Measurements from ENCODE around the gene ANTKMT.
"Not testable (repeated sequence)": the region's sequence is repeated elsewhere in the genome, so short reads cannot be mapped to it uniquely, and the experiment has no call there.

ANTKMT gene

DNA sequence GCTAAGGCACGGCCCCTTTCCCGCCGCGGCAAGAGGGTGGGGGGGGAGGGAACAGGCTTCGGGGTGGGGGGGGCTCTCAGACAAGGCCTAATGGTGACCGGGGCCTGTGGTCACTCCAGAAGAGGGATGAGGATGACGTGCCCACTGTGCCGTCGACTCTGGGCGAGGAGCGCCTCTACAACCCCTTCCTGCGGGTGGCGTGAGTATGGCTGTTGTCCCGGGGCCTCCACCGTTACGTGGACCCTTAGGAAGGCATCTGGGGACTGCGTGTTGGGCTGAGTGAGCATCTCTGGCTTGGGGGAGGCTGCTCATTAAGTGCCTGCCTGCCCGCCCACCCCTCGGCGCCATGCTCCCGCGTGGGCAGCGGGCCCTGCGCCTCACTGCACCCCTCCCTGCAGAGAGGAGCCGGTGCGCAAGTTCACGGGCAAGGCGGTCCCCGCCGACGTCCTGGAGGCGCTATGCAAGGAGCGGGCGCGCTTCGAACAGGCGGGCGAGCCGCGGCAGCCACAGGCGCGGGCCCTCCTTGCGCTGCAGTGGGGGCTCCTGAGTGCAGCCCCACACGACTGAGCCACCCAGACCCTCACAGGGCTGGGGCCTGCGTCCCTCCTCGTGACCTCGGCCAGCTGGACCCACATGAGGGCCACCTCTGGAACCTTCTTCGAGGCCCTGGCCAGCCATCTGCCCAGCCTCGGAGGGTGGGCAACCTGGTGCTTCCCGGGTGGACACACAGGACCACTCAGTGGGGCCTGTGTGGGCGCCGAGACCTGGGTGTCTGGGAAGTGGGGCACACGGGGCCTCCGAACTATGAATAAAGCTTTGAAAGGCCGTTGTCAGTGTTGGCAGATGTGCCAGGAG, 8.2 kb downstream of the ANTKMT start:
- no peak for FAIRE-seq

DNA sequence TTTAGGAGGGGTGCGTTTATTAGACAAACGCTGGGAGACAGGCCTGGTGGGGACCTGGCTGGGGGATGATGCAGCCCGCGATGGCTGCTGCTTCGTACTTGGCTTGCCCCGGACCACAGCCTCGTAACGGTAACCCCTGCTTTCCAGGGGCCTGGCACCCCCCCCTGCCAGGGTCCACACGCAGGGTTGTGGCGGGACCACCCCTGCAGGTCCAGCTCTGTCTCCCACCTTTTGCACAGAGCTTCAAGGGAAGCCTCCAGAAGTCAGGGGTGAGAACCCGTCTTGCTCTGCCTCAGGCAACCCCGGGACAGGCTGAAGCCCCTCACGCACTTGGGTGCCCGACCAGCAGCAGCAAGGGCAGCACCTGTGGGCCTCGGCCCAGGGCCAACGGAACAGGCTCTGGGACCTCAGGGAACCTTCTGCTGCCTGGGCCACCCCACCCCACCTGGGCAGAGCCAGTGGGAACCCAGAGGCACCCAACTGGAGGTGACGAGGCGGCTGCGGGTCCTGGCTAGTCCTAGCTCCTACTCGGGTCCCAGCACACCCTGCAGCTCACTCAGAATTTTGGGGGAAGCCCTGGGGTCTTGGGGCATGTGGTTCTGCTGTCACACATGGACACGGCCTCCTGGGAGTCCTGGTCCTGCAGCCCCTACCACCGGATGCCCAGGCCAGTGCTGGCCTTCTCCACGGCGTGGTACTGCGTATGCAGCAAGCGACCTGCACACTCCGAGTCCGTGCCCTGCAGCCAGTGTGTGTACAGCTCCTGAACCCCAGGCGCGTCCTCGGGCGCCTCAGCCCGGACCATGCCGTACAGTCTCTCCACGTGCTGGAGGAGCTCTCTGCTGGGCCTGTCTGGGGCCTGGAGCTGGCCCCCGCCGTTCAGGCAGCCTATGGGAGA, 9.1 kb downstream of the ANTKMT start:
- no peak for FAIRE-seq

DNA sequence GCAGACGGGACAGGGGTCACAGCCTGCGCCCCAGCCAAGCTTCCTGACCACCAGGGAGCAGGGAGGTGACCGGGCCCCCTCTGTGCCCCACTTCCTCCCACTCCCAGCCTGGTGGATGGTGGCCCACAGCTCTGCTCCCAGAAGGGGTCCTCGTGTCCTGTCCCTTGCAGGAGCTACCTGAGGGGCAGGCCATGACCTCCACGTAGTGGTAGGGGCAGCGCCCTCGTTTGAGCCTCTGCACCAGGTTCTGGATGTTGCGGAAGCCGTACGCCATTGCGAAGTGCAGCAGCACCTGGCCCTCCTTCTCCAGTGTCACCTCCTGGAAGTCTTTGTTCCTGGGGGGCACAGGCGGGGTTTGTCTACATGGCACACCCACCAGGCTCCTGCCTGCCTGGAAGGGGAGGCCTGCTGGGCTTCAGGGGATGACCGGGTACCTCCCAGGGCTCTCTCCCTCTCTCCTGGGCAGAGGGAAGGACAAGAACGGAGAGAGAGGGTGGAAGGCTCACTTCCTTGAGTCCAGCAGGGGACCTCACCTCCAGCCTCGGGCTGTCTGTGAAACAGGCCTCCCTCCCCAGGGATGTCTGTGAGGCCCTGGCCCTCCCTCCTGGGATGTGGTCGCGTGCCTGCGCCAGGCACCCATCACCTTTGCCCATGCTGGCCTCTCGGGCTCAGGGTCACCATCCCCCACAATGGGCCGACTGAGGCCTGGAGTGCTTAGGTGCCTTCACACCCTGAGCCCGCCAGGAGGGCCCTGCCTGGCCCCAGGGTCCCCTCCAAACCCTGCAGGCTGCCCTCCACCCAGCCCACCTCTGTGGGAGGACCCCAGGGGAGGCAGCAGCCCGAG, 9.9 kb downstream of the ANTKMT start:
- FAIRE-seq, result no peak

DNA sequence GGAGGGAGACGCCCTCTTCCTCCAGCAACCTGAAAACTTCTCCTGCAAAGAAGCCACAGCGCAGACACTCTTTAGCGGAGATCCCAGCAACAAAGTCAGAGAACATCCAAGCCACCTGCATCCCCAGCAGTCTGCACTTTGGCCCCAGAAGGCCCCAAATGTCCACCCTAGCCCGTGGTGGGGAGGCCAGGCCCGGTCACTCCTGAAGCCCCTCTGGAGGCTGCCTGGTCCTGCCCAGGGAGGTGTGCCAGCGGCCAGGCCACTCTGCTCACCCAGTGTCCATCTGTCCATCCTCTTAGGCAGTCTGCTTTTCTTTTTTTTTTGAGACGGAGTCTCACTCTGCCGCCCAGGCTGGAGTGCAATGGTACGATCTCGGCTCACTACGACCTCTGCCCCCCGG, 11.4 kb downstream of the ANTKMT start:
- FAIRE-seq, result no peak

DNA sequence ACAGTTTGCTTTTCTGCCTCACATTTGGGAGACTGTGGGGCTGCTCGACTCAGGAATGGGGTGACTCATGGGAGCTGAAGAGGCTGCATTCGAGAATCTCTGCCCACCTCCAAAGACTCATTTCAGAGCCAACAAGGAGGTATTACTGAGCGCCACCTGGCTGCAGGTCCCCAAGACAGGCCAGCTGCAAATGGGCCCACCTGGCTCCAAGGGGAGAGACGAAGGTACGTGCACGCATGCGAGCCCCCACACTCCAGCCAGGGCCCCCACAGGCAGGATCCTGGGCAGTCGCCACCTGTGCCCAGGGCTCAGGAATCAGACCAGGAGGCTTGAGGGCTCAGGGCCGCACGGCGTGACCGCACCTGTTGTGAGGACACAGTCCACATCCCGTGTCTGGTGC, 12.0 kb downstream of the ANTKMT start:
- no peak for FAIRE-seq

DNA sequence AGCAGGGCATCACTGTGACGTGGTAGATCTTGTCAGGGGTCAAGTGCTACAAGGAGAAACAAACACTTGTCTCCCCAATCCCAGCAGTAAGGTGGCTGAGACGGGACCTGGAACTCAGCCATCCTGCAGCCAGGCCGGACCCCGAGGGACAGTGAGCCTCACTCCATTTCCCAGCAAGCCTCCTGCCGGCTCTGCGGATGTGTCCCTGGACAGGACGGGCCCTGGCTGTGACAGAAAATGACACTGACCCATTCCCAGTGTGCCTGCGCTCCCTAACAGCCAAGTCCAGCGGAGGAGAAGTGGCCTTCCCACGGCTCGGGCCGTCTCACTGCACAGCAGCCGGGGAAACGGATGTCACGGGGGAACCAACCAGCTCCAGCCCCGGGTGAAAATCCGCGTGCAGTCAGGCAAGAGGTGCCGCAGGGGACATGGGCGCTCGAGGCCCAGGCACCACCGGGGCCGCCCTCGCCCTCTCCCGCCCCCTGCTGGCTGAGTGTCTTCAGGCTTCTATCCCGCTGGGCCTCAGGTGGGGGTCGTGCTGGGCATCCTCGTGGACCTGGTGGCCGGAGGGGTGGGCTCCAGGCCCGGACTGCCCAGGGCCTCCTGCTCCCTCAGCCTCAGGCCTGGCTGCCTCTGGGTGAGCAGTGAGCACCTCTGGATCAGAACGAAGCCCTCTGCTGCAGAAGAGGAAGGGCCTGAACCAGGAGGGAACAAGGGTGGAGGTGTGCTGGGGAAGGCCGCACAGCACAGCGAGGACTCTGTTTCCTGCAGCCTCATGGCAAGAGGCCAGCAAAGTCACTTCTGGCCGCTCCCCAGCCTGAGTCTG, 12.6 kb downstream of the ANTKMT start:
- no peak for FAIRE-seq

DNA sequence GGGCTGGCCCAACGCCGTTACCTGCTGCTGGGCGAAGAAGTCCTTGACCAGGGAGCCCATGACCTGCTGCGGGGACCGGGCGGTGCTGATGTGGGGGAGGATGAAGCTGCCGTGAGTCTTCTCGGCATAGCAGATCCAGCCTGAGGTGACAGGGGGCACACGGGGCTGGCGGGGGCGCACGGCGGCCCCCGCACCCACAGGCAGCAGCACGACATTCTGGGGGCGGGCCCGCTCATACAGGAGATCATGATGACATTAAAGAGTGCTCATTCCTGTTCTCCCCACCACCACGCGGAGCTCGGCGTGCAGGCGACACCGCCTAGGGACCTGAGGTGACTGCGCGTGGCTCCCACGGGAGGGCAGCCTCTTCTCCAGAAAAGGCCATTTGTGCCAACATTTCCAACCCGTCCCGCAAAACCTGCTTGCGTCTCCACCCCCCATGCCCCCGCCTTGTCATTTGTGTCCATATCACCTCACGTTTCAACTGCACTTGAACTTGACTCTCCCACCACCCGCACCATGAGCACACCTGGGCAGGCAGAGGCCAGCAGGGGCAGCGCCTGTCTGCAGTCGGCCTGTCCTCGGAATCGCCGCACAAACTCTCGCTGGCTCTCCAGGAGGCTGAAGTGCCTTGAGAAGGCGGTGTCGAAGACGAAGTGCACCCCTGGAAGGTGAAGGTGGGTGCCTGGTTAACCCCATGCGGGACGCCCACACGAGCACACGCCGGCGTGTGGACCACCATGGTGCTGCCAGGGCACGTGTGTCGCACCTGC, 13.4 kb downstream of the ANTKMT start:
- FAIRE-seq, result no peak

DNA sequence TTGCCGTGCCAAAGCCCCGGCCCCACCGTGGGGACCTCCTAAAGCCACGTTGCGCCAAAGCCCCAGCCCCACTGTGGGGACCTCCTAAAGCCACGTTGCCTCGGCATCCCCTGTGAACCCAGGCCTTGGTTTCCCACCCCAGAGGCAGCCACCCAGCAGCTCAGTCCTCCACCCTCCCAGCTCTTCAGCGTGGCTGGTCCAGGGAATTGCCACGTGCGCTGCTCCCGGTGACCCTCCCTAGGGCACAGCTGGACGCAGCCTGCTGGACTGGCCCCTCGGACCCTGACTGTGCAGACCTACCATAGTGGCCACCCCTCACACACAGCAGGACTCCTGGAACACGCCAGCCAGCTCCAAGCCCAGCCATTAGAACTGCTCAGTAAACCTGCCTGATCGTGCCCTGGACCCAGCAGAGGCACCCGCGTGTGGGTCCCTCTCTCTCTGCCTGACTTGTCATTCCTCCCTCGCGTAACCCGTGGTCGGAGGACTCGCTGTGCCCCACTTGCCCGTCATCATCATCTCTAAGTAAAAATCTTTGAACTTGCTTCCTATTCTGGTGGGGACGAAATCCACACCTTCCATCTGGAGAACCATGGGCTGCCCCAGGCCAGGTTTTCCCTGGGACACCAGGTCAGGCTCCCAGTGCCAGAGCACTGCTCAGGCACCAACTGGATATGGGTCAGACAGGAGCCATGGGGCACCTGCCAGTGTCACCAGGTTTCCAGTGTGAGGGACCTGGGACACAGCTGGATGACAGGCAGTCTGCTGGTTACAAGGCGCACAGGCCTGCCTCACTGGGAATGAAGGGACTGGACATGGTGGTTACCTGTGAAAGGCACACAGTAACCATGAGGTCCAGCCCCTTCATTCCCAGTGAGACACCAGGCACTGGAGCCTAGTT, 14.3 kb downstream of the ANTKMT start:
- FAIRE-seq, result no peak

DNA sequence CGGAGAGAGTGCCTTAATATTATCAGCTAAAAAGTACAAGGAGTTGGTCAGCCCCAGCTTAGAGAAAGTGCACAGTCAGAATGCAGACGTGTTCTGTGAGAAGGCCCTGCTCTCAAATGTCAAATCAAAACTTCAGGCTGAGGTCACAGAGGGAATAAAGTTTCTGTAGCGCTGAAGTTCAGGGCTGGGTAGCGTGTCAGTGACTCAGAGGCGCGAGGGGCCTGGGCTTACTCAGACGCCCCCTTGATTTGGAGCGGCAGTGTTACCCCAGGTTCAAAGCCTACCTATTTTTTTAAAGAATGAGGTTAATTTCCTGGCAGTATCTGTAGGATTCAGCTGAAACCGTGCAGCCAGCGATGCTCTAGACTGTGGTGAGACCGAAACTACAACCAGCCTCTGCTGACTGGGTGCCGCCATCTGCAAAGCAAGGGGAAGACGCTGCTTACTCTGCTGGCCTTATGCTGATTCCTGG, 15.1 kb downstream of the ANTKMT start:
- no peak for FAIRE-seq

DNA sequence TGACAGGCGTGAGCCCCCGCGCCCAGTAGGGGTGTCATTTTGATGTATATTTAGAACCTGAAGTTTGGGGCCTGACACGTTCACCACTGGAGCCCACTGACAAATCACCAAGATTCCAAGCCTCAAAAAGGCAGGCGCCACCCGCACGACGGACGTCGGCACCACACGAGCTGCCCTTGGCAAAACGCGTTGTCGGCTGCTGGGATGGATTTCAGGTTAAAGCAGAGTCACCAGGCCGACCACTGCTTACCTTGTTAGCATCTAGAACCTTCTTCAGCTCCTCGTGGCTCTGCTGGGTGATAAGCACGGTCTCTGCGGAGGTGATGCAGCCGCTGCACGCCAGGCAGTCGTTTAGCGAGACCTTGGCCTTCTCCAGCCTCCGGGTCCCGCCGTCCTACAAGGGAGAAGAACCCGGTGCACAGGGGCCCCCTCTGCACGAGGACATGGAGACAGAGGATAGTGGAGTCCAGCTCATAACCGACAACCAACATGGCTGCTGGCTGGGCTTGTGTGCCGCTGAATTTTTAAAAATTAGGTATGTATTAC, 16.1 kb downstream of the ANTKMT start:
- no peak for FAIRE-seq

DNA sequence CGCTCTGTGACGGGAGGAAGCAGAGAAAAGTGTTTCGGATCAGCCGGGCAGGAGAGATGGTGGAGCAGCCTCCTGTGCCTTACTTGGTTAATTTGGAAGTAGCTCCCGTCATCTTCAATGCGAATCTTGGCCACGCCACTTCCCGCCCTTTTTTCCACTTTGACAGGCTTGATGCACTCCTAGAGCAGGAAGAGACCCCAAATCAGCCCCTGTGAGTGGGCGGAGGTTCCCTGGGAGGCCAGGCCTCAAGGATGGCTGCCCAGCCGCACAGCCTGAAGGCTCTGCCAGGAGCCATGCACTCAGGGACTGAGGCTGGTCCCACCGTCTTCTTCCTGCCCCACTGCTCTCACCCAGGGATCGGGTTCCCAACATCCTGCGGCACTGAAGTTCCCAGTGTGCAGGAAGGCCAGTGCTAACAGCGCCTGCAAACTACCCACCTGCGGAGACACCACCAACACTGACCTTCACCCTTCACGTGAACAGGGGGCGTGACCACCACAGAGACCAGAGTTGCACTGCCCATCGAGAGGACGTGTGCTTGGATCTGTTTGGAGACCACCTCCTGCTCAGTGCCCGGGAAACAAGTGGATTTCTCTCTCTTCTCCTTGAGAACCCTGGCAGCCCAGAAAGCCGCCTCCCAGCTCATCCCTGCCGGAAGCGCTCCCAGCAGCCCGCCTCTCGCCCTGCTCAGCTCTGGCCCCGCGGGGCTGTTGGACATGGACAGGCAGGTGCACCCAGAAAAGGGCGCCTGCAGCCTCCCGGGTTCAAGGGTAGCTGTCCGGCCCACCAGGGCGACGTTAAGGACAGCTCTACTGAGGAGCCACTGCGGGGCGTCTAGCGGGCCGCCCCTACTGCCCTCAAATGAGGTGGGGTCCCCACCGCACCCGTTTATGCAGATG, 18.9 kb downstream of the ANTKMT start:
- no peak for FAIRE-seq

DNA sequence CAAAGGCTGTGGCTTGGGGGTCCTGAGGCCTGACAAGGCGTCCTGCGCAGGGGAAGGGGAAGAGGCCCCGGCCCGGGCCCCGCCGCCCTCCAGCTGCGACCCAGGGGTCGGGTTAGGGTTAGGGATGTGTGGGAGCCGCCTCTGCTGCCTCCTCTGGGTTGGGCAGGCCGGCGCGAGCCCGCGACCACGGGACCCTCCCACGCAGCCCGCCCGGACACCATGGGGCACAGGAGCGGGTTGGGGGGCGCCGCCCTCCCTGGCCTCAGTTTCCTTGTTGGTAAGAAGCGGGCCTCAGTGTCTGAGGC, 19.5 kb downstream of the ANTKMT start:
- no peak for FAIRE-seq

DNA sequence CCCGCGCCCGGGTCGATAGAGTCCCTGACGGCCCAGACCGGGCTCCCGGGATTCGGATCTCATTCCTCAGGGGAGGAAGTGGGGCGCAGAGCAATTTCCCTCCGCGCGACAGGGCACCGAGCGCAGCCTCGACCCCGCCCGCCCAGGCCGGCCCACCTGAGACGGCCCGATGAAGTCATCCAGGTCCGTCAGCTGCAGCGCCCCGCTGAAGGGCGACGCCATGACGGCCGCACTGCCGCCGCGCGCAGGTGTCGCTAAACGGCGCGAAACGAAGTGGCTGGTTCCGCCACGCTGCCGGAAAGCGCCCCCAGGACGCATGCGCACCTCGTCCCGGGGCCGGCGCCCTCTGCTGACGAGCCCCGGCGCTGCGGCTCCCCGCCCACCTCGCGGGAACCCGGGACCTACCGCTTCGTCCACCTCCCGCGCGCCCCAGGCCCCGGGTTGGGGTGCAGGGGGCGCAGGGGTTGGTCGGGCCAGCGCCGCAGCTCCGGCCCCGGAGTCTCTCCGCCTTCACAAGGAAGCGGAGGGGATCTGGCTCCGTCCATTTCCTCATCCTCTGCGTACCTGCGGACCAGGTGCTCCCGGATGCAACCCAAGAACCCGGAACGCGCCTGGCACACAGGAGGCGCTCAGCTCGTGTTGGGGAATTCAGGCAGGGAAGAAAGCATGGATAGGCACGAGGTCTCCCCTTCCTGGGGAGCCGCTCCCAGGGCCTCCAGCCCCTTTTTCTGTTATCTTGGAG, 20.0 kb downstream of the ANTKMT start, which contains the start of gene CIAO3:
Gene CIAO3, minus strand, starts transcription at position 234 of the 742 bp plus-strand sequence. Its CDS starts 12 bp downstream, at position 222.
- no peak for FAIRE-seq

DNA sequence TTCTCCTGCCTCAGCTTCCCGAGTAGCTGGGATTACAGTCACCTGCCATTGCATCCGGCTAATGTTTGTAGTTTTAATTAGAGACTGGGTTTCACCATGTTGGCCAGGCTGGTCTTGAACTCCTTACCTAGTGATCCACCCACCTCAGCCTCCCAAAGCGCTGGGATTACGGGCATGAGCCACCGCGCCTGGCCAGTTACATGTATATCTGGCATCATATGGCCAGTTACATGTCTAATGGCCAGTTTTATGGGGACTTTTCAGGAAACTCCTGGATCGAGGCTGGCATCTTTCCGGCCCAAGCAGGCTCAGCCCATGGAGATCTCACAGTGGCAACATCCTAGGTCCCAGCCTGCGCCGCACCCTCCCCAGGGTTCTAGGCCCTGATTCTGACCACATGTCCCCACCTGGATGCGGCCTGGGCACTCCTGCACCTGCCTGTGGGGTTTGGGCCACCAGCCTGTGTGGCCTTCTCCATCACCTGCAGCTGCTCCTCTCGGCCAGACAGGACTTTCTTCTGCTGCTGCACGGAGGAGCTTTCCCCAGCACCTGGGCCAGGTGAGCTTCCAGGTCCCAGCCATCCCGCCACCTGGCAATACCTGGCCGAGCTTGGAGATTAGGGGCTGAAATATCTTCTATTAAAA, 21.2 kb downstream of the ANTKMT start:
- no peak for FAIRE-seq

DNA sequence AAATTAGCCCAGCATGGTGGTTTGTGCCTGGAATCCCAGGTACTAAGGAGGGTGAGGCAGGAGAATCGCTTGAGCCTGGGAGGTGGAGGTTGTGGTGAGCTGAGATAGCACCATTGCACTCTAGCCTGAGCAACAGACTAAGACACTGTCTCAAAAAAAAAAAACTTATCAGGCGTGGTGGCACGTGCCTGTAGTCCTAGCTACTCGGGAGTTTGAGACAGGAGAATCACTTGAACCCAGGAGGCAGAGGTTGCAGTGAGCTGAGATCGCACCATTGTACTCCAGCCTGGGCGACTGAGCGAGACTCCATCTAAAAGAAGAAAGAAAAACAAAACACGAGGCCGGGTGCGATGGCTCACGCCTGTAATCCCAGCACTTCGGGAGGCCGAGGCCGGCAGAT, 21.9 kb downstream of the ANTKMT start:
- FAIRE-seq, result not testable (repeated sequence)

DNA sequence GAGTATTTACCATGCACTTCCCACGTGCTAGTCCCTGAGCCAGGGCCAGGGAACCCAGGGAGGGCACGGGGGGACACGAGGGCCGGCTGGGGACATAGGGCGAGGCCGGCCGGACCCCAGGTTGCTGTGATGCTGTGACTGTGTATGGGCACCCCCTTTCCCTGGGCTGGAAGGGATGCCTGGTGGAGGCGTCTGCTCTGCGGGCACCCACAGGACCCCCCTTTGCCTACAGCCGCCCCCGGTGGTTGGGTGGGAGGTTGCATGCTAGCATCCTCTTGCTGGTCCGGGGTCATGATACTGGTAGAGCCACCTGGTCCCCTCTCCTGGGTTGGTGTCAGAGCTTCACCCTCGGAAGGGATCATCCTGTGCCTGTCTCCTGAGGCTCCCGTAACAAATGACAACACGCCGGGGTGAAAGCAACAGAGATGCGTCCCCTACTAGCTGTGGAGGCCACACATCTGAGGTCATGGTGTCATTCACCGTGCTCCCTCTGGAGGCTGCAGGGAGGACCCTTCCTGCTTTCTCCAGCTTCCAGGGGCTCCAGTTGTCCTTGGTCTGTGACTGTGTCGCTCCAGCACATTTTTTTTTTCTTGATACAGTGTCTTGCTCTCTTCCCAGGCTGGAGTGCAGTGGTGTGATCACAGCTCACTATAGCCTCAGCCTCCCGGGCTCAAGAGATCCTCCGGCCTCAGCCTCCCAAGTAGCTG, 23.0 kb downstream of the ANTKMT start:
- FAIRE-seq, result no peak

DNA sequence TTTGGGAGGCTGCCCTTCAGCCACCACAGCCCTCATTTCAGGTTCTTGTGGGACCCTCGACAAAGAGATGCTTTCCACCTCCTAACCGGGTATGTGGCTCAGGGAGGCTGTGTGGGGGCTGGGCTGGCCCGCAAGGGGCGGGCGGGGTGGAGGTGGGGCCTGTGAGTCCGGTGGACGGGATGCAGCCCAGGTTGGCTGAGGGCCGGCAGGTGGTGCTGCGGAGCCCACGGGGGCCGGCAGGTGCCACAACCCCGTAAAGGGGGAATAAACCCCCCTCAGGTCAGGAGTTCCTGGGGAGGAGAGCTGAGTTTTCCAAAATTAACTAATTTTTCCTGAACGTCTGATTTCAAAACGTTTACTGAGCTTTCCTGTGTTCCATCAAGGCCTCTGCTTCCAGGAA, 24.8 kb downstream of the ANTKMT start:
- no peak for FAIRE-seq

All from TTC549 (cell line).